WTC11 (cell line): ENCODE results near the gene ARL17A.
"Not testable (repeated sequence)": the region's sequence is repeated elsewhere in the genome, so short reads cannot be mapped to it uniquely, and the experiment has no call there.

Experiments used
- TCF7 ChIP-seq: sonication (generic); formaldehyde crosslinking; IDR thresholded peaks from 2 replicates; pipeline ENCODE4 v1.8.0; 2022; ENCODE audit warnings: mild to moderate bottlenecking, low read depth, missing genetic modification reagents, moderate library complexity
- TF ChIP-seq, protein P1 (sequence below): fragments of 200-600 bp; IDR thresholded peaks from 2 replicates; pipeline ENCODE4 v1.8.0; 2022; ENCODE audit warnings: antibody characterized with exemption
- TF ChIP-seq, protein P2 (sequence below): sonication (generic); formaldehyde crosslinking; IDR thresholded peaks from 2 replicates; pipeline ENCODE4 v1.8.1; 2022; ENCODE audit warnings: low read depth, mild to moderate bottlenecking, moderate library complexity, missing genetic modification reagents, borderline replicate concordance

- TF ChIP-seq, protein P1, sequence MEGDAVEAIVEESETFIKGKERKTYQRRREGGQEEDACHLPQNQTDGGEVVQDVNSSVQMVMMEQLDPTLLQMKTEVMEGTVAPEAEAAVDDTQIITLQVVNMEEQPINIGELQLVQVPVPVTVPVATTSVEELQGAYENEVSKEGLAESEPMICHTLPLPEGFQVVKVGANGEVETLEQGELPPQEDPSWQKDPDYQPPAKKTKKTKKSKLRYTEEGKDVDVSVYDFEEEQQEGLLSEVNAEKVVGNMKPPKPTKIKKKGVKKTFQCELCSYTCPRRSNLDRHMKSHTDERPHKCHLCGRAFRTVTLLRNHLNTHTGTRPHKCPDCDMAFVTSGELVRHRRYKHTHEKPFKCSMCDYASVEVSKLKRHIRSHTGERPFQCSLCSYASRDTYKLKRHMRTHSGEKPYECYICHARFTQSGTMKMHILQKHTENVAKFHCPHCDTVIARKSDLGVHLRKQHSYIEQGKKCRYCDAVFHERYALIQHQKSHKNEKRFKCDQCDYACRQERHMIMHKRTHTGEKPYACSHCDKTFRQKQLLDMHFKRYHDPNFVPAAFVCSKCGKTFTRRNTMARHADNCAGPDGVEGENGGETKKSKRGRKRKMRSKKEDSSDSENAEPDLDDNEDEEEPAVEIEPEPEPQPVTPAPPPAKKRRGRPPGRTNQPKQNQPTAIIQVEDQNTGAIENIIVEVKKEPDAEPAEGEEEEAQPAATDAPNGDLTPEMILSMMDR, result not testable (repeated sequence)
- TF ChIP-seq TCF7 (CRISPR knock-in tag), result not testable (repeated sequence)
- TF ChIP-seq, protein P2, sequence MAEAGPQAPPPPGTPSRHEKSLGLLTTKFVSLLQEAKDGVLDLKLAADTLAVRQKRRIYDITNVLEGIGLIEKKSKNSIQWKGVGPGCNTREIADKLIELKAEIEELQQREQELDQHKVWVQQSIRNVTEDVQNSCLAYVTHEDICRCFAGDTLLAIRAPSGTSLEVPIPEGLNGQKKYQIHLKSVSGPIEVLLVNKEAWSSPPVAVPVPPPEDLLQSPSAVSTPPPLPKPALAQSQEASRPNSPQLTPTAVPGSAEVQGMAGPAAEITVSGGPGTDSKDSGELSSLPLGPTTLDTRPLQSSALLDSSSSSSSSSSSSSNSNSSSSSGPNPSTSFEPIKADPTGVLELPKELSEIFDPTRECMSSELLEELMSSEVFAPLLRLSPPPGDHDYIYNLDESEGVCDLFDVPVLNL (CRISPR knock-in tag), result not testable (repeated sequence)
Observed at GRCh38 chr17:46566284-46566683, 13.2 kb downstream of the ARL17A start.
